ENCODE results near the gene AASDHPPT.
A peak's percentile ranks its signal among the peaks of the same experiment; 100 is the strongest.
"Not testable (repeated sequence)": the region's sequence is repeated elsewhere in the genome, so short reads cannot be mapped to it uniquely, and the experiment has no call there.

Gene AASDHPPT

GRCh38 chr11:106077609-106078455 lies at the start of gene AASDHPPT:
Gene AASDHPPT (plus strand): TSS chr11:106077662. CDS start chr11:106077711, 49 bp downstream.
- DNase-seq, result peak; percentile 35

- no peak for DNase-seq
These were observed 46.9 kb upstream of the AASDHPPT start for GRCh38 chr11:106030609-106031008.

GRCh38 chr11:106031202-106031810 lies 46.2 kb upstream of the AASDHPPT start:
- DNase-seq, result no peak

GRCh38 chr11:106031936-106032335 lies 45.5 kb upstream of the AASDHPPT start:
- DNase-seq, result no peak

- DNase-seq, result no peak
These were observed 44.6 kb upstream of the AASDHPPT start for GRCh38 chr11:106032861-106033260.

- no peak for DNase-seq
These were observed 33.9 kb upstream of the AASDHPPT start for GRCh38 chr11:106043540-106043939.

- DNase-seq, result no peak
These were observed 29.8 kb upstream of the AASDHPPT start for GRCh38 chr11:106047631-106048030.

GRCh38 chr11:106049727-106050476 lies 27.6 kb upstream of the AASDHPPT start:
- DNase-seq, result no peak

GRCh38 chr11:106051103-106051502 lies 26.4 kb upstream of the AASDHPPT start:
- no peak for DNase-seq

- not testable (repeated sequence) for DNase-seq
These were observed 19.1 kb upstream of the AASDHPPT start for GRCh38 chr11:106058377-106058776.

- DNase-seq, result no peak
These were observed 17.8 kb upstream of the AASDHPPT start for GRCh38 chr11:106059617-106060016.

- no peak for DNase-seq
These were observed 16.1 kb upstream of the AASDHPPT start for GRCh38 chr11:106061249-106061784.

- DNase-seq, result no peak
These were observed 15.2 kb upstream of the AASDHPPT start for GRCh38 chr11:106061954-106062949.

- DNase-seq, result no peak
These were observed 14.5 kb upstream of the AASDHPPT start for GRCh38 chr11:106063009-106063408.

GRCh38 chr11:106070606-106071005 lies 6.9 kb upstream of the AASDHPPT start:
- DNase-seq, result no peak

- no peak for DNase-seq
These were observed 4.7 kb upstream of the AASDHPPT start for GRCh38 chr11:106072804-106073203.

- DNase-seq, result no peak
These were observed 1.1 kb upstream of the AASDHPPT start for GRCh38 chr11:106076171-106076918.

- DNase-seq, result peak; percentile 97
These were observed 398 bp upstream of the AASDHPPT start, which contains the start of gene KBTBD3 for GRCh38 chr11:106076919-106077608. Gene KBTBD3 (minus strand): TSS chr11:106077347. CDS start chr11:106059097, 18,250 bp downstream.

- DNase-seq, result no peak
These were observed 4.6 kb downstream of the AASDHPPT start for GRCh38 chr11:106082096-106082495.

GRCh38 chr11:106086135-106086534 lies 8.7 kb downstream of the AASDHPPT start:
- no peak for DNase-seq
